HG03025 (cell line): ENCODE results near the gene IRF2BPL.
A peak's percentile ranks its signal among the peaks of the same experiment; 100 is the strongest.

ENCODE experiments used
- ATAC-seq: cut with Tn5 transposase; IDR thresholded peaks from one replicate; pipeline ENCODE4 v1.9.1; 2021; ENCODE audit warnings: mild to moderate bottlenecking, moderate library complexity; ENCODE audit not compliant: unreplicated experiment, low FRiP score

The IRF2BPL gene

DNA sequence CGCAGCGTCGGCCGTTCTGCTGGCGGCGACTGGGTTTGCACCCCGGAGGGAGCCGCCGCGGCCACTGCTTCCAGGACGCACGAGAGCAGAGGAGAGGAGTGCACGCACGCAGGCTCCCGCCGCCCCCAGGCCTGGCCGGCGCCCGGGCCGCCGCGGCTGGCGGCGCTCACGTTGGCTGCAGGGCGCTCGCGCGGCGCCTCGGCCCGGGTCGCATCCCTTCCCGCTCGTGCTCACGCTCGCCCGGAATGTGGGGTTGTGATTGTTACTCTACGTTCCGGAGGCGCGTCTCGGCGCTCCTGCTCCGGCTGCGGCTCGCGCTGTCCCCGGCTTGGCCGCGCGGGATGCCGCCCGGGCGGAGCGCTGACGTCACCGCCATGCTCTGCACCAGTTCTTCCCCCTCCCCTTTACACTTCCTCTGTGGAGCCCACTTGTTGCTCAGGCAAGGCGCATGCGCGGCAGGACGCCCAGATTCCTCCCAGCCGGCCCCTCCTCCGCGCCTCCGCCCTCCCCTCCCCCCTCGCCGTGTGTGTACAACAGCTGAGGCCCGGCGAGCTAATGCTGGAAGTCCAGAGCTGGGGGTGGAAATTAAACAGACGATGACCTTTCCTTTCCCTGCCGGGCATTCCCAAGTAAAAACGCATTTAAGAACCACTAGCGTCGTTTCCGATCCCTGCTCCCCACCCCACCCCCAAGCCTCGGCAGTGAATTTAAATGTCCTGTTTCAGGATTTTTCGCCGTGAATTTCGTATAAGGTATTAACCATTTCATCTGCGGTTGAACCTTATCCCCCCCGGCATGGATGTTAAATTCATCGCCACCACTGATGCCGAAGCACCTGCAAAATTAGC is at the start of gene IRF2BPL:
Gene IRF2BPL, minus strand, starts transcription at position 325 of the 848 bp plus-strand sequence. CDS start 916 bp downstream, outside the sequence.
- ATAC-seq = peak; percentile 64

DNA sequence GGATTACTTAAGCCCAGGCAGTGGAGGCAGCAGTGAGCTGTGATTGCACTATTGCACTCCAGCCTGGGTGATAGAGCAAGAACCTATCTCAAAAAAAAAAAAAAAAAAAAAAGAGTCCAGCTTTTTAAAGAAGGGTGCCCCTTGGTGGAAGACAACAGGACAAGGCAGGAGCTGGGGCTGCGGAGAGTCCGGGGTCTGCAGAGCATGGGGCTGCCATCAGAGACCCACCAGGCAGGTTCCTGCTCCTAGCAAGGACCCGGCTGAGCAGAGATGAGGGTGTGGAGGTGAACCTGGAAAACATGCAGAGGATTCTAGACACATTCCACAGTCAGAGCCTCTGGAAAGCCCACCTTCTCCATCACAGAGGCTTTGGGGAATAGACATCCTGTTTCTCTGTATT is 48.5 kb upstream of the IRF2BPL start:
- no peak for ATAC-seq

- ATAC-seq = no peak
Observed at GRCh38 chr14:77076113-77076631, 47.7 kb upstream of the IRF2BPL start.

- ATAC-seq = no peak
Observed at GRCh38 chr14:77074969-77075368, 46.5 kb upstream of the IRF2BPL start.

DNA sequence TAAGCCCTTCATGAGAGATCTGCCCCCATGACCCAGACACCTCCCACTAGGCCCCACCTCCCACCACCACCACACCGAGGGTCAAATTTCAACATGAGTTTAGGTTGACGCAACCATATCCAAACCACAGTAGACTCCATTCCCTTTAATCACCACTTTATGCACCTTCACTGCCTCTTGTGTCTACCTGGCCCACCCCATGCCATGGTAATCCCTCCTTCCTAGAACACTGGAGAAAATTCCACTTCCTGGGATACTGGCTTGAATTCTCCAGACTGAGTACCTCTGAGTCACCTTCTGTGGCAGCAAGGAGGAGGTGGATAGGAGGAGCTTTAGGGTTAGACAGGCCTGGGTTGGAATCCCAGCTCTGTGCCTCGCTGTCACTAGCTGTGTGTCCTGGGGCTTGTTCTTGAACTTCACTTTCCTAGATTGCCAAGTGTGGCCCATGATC is 43.5 kb upstream of the IRF2BPL start:
- no peak for ATAC-seq

- no peak for ATAC-seq
Observed at GRCh38 chr14:77069551-77069950, 41.0 kb upstream of the IRF2BPL start.

DNA sequence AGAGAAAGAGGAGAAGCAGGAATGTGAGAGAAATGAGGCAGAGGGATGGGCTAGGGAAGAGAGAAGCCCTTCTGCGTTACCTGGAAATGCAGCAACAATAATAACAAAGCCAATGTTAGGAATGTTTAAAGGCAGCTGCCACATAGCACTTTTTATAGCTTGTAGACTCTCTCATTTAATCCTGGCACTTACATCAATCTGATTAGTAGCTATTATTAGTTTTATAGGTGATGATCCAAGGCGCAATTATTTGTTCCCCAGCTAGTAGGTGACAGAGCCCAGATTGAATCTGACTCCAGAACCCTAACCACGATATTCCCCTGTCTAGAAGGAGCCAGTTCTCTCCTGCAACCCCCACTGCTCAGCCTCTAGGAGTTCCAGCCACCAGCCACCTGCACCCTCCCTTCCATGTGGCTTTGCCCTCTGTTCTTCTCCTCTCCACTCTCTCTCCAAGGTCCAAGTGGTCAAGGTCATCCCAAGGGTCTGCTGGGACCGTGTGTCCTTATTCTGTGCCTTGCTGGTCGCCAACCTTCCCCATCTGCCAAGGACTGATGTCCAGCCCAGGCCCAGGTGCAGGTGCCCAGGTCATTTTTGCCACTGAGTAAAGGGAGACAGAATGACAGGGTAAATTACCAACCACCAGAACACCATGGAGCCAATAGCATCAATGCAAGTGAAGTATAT is 40.2 kb upstream of the IRF2BPL start:
- ATAC-seq = no peak

DNA sequence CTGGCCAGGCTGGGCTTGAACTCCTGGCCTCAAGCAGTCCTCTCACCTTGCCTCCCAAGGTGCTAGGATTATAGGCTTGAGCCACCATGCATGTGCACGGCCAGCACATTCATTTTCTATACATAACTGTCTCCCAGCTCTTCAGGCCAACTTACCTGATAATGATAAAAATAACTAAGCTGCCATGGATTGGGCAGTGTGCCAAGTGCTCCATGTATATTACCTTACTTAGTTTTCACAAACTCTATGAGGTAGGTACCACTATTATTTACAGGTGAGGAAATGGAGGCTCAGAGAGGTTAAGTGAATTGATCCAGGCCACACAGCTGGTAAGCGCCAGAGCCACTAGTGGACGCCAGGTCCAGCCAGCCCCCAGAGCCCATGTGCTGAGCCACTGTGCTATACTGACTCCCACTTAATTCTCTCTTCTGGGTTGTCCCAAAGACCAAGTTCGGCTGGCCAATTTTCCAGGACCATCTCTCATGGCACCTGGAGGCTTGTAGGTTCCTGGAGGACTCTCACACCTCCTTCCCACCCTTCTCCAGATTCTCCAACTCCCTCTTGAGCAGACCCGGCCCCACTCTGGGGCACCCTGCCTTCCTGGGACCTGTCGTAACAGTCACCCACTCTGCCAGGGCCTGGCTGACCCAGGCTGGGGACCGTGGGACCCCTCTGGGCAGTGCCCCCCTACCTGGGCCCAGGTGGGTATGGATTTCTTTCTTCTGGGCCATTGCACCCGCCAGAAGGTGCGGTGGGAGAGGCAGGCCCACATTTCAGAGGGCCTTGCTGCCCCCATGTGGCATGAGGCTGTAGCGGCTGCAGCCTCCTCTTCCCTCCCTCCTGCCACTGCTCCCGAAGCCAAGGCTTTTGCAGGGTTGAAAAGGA is 39.4 kb upstream of the IRF2BPL start:
- ATAC-seq = no peak

GRCh38 chr14:77066578-77067172 is 38.2 kb upstream of the IRF2BPL start:
- no peak for ATAC-seq

- no peak for ATAC-seq
Observed at GRCh38 chr14:77065851-77066577, 37.5 kb upstream of the IRF2BPL start.

GRCh38 chr14:77064521-77065178 is 36.1 kb upstream of the IRF2BPL start:
- no peak for ATAC-seq

GRCh38 chr14:77063571-77064171 is 35.2 kb upstream of the IRF2BPL start:
- ATAC-seq = no peak

DNA sequence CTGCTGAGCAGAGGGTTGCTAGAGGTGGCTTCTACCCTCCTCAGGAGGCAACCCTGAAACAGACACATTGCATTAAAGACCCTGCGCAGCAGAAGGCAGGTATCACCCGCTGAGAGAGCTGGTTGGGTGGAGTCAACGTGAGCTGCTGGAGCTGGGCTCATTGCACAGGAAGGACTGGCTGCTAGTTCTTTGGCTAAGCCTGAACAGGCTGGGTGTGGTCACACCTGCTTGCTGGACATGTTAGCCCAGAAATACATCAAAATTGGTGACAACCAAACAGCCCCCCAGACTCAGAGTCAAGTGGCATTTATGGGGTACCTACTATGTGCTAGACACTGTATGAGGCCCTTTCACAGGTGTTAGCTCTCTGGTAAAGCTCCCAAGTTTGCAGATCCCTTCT is 33.8 kb upstream of the IRF2BPL start:
- ATAC-seq = no peak

DNA sequence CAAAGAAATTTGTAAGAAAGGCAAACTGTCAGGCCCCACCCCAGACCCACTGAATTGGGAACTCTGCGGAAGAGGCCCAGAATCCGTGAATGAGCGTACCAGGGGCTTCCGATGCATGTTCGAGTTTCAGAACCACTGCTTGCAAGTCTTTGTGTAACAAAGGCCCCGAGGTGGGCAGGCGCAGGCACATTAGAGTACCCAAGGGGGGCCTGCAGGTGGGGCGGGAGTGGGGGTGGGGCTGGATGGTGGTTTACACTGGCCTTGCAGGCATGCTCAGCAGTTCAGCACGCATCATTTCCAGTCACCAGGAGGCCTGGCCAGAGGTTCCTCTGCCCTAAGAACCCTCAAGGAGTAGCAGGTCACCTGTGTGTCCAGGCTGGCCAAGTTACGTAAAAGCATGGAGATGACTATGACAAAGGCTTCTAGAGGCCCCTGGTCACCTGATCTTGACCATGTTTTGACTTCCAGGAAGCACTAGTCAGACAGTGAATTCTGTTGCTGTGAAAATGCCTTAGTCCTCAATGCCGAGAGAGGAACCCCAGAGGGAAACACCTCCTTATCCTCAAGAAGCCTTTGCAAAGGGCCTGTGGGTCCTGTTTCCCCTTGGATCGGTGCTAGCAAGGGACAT is 33.2 kb upstream of the IRF2BPL start:
- ATAC-seq = no peak

DNA sequence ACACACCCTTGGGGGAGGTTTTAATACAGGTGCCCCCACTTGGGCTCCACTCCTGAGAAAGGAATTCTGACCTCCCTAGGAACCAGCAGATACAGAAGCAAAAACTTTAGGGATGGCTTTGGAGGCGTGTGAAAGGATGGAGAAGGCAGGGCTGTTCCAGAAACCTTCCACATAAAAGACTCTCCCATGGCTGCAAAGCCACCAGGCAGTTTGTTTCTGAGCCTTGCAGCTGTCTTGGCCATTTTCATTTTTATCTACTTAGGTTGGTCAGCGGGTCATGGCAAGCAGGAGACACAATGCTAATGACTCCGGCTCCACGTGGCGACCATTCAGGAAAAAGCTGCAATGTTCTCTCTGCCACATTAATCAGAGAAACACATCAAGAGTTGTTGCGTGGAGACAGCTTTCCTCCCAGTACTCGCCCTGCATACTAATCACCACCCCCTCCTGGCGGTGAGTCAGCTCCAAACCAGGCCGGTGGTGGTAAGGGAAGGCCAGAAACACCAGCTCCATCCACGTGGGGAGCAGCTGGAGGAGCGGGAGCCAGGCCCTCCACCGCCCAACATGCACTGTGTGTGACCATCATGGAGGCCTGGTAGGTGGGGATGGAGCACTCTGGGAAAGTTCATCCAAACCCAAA is 30.9 kb upstream of the IRF2BPL start:
- ATAC-seq = no peak

- ATAC-seq = no peak
Observed at GRCh38 chr14:77058785-77059184, 30.3 kb upstream of the IRF2BPL start.

DNA sequence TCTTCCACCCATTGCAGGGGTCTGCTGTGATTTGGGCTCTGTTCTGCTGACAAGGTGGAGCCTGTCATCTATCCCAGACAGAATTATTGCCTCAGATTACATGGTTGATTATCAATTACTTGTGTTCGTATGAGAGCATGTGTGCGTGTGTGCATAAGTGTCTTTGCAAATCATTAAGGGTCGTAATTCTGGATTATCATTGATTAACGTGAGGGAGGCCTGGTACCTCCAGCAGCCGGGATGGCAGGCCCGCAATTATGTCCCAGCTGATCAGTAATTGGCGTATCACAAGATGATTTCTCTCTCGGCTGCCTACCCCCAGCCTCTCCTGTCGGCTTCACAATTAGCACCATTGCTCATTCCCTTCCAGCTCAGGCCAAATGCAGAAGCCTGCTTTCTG is 29.6 kb upstream of the IRF2BPL start:
- ATAC-seq = no peak

- no peak for ATAC-seq
Observed at GRCh38 chr14:77055981-77056380, 27.5 kb upstream of the IRF2BPL start.
